ENCODE measurements around the gene ANKLE2.

The ANKLE2 gene

DNA sequence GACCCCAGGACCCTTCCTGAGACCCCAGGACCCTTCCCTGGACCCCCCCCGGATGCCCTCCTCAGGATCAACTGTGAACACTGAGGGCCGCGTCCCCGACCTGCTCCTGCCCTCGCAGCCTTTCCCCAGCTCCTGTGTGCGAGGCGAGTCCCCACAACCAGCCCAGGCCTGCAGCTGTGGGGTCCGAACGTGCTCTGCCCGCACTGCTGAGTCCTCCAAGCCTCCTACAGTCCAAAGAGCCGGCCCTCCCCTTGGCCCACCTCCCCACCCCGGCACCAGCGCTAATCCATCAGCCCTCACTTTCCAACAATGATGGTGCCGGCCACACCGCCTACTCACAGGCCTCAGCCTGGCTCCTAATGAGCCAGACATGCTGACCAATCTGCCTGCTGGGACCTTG is 26.2 kb upstream of the ANKLE2 start:
- TF ChIP-seq, protein P1, sequence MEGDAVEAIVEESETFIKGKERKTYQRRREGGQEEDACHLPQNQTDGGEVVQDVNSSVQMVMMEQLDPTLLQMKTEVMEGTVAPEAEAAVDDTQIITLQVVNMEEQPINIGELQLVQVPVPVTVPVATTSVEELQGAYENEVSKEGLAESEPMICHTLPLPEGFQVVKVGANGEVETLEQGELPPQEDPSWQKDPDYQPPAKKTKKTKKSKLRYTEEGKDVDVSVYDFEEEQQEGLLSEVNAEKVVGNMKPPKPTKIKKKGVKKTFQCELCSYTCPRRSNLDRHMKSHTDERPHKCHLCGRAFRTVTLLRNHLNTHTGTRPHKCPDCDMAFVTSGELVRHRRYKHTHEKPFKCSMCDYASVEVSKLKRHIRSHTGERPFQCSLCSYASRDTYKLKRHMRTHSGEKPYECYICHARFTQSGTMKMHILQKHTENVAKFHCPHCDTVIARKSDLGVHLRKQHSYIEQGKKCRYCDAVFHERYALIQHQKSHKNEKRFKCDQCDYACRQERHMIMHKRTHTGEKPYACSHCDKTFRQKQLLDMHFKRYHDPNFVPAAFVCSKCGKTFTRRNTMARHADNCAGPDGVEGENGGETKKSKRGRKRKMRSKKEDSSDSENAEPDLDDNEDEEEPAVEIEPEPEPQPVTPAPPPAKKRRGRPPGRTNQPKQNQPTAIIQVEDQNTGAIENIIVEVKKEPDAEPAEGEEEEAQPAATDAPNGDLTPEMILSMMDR (IDR thresholded peaks at IDR 0.05; ENCODE audit: low read depth, low read length), result no peak
- no peak for DNase-seq (ENCODE audit: extremely low read depth, low read depth)

DNA sequence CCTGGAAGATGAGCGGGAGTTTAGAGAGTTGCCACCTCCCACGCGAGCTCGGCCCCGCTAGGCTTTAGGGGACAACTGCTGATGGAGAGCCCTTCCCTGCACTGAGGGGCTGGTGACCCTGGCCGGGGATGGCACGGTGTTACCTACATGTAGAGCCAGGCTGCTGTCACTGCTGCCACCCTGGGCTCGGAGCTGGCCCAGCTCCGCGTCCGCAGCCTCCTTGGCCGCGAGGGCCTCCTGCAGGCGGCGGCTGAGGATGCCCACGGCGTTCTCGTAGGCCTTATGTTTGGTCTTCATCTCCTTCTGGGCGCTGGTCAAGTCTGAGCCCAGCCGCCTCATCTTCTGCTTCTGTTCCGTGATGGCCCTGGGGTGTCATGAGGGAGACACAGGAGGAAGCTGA is 24.6 kb upstream of the ANKLE2 start:
- DNase-seq (ENCODE audit: extremely low read depth, low read depth), result no peak
- TF ChIP-seq, protein P1 (IDR thresholded peaks at IDR 0.05; ENCODE audit: low read depth, low read length), result no peak

DNA sequence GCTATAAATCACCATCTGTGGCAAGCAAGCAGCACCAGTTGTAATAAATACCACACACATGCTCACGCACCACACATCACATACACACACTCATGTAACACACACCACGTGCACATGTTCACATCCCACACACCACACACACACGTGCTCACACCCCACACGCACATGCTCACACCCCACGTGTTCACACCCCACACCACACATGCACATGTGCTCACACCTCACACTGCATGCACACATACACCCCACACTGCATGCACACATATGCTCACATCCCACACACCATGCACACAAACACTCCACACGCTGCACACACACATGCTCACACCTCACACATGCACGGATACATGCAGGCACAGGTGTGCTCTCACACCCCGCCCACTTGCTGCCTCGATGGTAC is 22.9 kb upstream of the ANKLE2 start:
- TF ChIP-seq, protein P1 (IDR thresholded peaks at IDR 0.05; ENCODE audit: low read depth, low read length), result no peak
- no peak for DNase-seq (ENCODE audit: extremely low read depth, low read depth)

DNA sequence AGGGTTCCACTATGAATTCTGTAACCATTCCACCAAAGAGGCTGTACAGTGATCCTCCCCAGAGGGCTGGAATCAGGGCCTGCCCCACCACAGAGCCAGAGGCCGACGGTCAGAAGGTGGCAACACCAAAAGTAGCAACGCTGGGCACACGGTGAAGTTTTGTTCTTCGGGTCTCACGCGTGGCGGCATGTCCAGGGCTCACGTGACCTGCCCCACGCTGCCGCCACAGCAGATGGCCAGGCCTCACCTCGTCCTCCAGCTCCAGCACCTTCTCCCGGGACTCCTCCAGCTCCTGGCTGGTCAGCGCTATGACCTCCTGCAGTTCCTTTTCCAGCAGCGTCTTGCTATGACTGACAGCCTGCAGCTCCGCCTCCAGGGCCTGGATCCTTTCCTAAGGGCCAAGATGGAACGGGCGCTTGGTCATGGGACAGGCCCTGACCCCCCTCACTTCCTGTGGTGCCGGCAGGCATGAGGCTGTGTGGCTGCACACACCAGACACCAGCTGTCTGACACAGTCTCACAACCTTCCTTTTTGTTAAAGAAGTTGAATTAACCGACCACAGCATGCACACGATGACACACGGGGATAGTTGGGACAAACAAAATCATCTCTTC is 22.4 kb upstream of the ANKLE2 start:
- no peak for DNase-seq (ENCODE audit: extremely low read depth, low read depth)
- TF ChIP-seq, protein P1 (IDR thresholded peaks at IDR 0.05; ENCODE audit: low read depth, low read length), result no peak

DNA sequence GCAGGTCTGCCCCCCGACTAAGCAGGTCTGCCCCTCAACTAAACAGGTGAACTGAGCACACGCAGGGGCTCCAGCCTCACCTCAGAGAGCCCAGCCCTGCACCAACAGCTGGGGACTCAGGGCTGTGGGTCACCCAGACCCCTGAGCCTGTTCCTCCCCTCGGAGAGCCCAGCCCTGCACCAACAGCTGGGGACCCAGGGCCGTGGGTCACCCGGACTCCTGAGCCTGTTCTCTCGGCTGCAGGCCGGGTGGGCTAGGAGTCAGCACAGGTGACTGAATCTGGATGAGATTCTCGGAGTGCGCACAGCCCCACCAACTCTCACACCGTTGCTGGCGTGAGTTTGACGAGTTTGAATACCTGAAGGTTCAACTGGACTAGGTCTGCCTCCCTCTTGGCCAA is 20.3 kb upstream of the ANKLE2 start:
- no peak for DNase-seq (ENCODE audit: extremely low read depth, low read depth)
- TF ChIP-seq, protein P1 (IDR thresholded peaks at IDR 0.05; ENCODE audit: low read depth, low read length), result no peak

DNA sequence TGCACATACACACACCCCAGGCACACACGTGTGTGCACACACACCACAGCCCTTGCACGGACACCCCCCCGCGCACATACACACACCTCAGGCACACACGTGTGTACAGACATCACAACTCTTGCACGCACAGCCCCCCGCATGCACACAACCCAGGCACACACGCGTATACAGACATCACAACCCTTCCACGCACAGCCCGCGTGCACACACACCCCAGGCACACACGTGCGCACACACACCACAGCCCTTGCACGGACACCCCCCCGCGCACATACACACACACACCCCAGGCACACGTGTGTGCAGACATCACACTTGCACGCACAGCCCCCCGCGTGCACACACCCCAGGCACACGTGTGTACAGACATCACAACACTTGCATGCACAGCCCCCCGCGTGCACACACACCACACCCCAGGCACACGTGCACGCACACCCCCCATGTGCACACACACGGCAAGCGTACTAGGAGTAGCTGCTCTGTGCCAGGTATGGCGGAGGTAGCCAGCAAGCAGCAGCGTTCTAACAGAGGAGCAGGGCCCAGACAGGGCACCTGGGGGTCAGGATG is 18.2 kb upstream of the ANKLE2 start:
- DNase-seq (ENCODE audit: extremely low read depth, low read depth), result no peak
- TF ChIP-seq, protein P1 (IDR thresholded peaks at IDR 0.05; ENCODE audit: low read depth, low read length), result no peak

DNA sequence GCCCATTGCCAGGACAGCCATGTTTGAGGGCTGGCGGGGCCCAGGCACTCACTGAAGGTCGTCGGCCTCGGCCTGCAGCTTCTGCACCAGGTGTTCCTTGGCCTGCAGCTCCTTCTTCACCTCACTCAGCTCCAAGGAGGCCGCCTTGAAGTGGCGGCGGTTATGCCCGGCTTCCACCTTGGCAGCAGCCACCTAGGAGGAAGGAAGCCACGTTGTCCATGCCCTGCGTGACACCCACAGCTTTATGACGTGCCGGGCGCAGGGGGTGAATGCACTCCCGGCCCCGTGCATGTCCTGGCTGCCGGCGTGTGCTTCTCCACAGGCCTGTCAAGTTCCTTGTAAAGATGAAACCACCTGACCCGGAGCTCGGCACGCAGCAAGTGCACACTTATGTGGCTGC is 16.0 kb upstream of the ANKLE2 start:
- TF ChIP-seq, protein P1 (IDR thresholded peaks at IDR 0.05; ENCODE audit: low read depth, low read length), result no peak
- no peak for DNase-seq (ENCODE audit: extremely low read depth, low read depth)
